ENCODE measurements around the gene MEX3C. TPM values are rescaled to one million over a fixed set of nuclear protein-coding genes. Genes with fewer than 3 reads are reported as not detected.

Gene MEX3C
- total and polyA plus RNA-seq, 2 of the 4 experiments (the other 2 are of a cell fraction) = 26.0 to 50.9 TPM

GRCh38 chr18:51212606-51213005, 15.1 kb upstream of the MEX3C start:
- Histone ChIP-seq H3K23ac (ENCODE audit: low read depth, low read length) (no peak overlapping the region), H3K36me3 (ENCODE audit: control insufficient read depth, insufficient read depth, low read length) (no peaks in the 10 kb centered on the region), H2AFZ (replicated peaks; ENCODE audit: low read length, poor library complexity) (no peak overlapping the region), H3K18ac (ENCODE audit: low read depth, low read length) (no peak overlapping the region), H3K27me3 (ENCODE audit: control insufficient read depth, insufficient read depth, low read length) (no peaks in the 10 kb centered on the region), H3K4me3 (ENCODE audit: insufficient read depth, low read depth, low read length) (no peak overlapping the region), H3K4ac (ENCODE audit: low read depth, low read length) (no peak overlapping the region), H2BK15ac (ENCODE audit: low read depth, low read length) (no peak overlapping the region), H4K20me1 (ENCODE audit: insufficient read depth, low read length) (no peaks in the 10 kb centered on the region), H4K5ac (ENCODE audit: low read depth, low read length) (no peak overlapping the region), H2AK9ac (replicated peaks; ENCODE audit: low read depth, low read length, poor library complexity) (no peak overlapping the region), H3K79me1 (ENCODE audit: low read depth in 1 of 2, low read length in 2 of 2) (no peaks in the 10 kb centered on the region), H3K9me3 (ENCODE audit: control insufficient read depth, insufficient read depth, low read length) (no peaks in the 10 kb centered on the region), H2AK5ac (ENCODE audit: low read depth, low read length) (no peak overlapping the region), H4K8ac (ENCODE audit: low read depth in 2 of 2, low read length in 2 of 2) (no peak overlapping the region), H2BK120ac (ENCODE audit: low read depth, low read length) (no peak overlapping the region), H3K56ac (ENCODE audit: extremely low read depth, insufficient read depth, low read length) (no peak overlapping the region), H3K4me2 (ENCODE audit: low read depth, low read length) (no peak overlapping the region), H3K27ac (ENCODE audit: insufficient read depth, low read length) (no peak overlapping the region), H3K9ac (ENCODE audit: low read depth, low read length) (no peak overlapping the region), H2BK20ac (ENCODE audit: low read depth, low read length) (no peak overlapping the region), H4K91ac (ENCODE audit: insufficient read depth, low read depth, low read length) (no peak overlapping the region), H3K9me1 (ENCODE audit: insufficient read depth, low read length) (no peaks in the 10 kb centered on the region), H3K14ac (replicated peaks; ENCODE audit: low read depth, low read length) (no peak overlapping the region), H2BK5ac (ENCODE audit: low read depth, low read length, poor library complexity, severe bottlenecking) (no peak overlapping the region), H3K4me1 (ENCODE audit: control insufficient read depth, insufficient read depth, low read length) (no peaks in the 10 kb centered on the region)
- BruUV-seq (replicated peaks) = no TSS peak
- no peak for DNase-seq
- dilution Hi-C loops (cut with HindIII; ENCODE audit: low sequenced_read_pairs, unreplicated experiment) = no loop called here
- no CpG with 5 or more reads among the region's 2 CpGs for WGBS, 2 experiments (ENCODE audit: extremely low coverage in 2 of 2, insufficient read length in 1 of 2)
- TF ChIP-seq CTCF (conservative IDR thresholded peaks at IDR 0.05; ENCODE audit: low read depth, low read length) (no peak), FOS (IDR thresholded peaks at IDR 0.05; ENCODE audit: low read depth, low read length) (no peak), RAD21 (IDR thresholded peaks at IDR 0.05; ENCODE audit: low read length) (no peak), POLR2A (IDR thresholded peaks at IDR 0.05; ENCODE audit: low read depth, low read length) (no peak), MAFK (IDR thresholded peaks at IDR 0.05; ENCODE audit: low read depth, low read length) (no peak), CHD1 (IDR thresholded peaks at IDR 0.05; ENCODE audit: low read depth, low read length) (no peak), ELK1 (IDR thresholded peaks at IDR 0.05; ENCODE audit: borderline replicate concordance, low read depth, low read length) (no peak), MXI1 (IDR thresholded peaks at IDR 0.05; ENCODE audit: borderline replicate concordance, low read depth, low read length) (no peak), BHLHE40 (IDR thresholded peaks at IDR 0.05; ENCODE audit: low read depth, low read length) (no peak), RCOR1 (IDR thresholded peaks at IDR 0.05; ENCODE audit: insufficient replicate concordance, low read length) (no peak), SMC3 (IDR thresholded peaks at IDR 0.05; ENCODE audit: low read depth, low read length) (no peak), MAZ (IDR thresholded peaks at IDR 0.05; ENCODE audit: borderline replicate concordance, low read depth, low read length) (no peak), CEBPB (IDR thresholded peaks at IDR 0.05; ENCODE audit: low read depth, low read length) (no peak)
- CTCF ChIA-PET = no interaction called here
- in situ Hi-C loops (cut with MboI; ENCODE audit: low sequenced_read_pairs) = no loop called here
- POLR2A ChIA-PET (ENCODE audit: unreplicated experiment) = no interaction called here
- no peak for ATAC-seq (ENCODE audit: low read depth)
- intact Hi-C loops (cut with micrococcal nuclease) = no loop called here
